ENCODE data around the gene TIGD1.

DNA sequence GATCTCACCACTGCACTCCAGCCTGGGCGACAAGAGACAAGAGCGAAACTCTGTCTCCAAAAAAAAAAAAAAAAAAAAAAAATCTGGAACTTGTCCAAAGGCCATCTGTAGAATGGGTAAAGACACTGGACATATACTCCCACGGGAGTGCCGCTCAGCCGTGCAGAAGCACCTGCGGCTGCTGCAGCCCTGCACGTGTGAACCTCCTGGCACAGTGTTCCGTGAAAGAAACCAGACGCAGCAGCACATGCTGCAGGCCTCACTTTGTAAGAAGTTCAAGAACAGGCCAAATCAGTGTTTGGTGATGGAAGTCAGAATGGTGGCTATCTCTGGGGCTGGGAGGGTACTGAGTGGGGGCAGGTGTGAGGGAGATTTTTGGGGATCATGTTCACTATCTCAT, 17.9 kb downstream of the TIGD1 start:
- TF ChIP-seq, protein P1, sequence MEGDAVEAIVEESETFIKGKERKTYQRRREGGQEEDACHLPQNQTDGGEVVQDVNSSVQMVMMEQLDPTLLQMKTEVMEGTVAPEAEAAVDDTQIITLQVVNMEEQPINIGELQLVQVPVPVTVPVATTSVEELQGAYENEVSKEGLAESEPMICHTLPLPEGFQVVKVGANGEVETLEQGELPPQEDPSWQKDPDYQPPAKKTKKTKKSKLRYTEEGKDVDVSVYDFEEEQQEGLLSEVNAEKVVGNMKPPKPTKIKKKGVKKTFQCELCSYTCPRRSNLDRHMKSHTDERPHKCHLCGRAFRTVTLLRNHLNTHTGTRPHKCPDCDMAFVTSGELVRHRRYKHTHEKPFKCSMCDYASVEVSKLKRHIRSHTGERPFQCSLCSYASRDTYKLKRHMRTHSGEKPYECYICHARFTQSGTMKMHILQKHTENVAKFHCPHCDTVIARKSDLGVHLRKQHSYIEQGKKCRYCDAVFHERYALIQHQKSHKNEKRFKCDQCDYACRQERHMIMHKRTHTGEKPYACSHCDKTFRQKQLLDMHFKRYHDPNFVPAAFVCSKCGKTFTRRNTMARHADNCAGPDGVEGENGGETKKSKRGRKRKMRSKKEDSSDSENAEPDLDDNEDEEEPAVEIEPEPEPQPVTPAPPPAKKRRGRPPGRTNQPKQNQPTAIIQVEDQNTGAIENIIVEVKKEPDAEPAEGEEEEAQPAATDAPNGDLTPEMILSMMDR (IDR thresholded peaks at IDR 0.05): no peak
- TF ChIP-seq POLR2A (IDR thresholded peaks at IDR 0.05): no peak
